SKM-1 (cell line): Measurements from ENCODE around the gene CD200R1L.
A peak's percentile ranks its signal among the peaks of the same experiment; 100 is the strongest.
"Not testable (repeated sequence)": the region's sequence is repeated elsewhere in the genome, so short reads cannot be mapped to it uniquely, and the experiment has no call there.

Experiments used
- DNase-seq: peaks from one replicate; lab custom pipeline; 2025; ENCODE audit not compliant: unreplicated experiment; lab: John Stamatoyannopoulos, UW

CD200R1L gene, protein sequence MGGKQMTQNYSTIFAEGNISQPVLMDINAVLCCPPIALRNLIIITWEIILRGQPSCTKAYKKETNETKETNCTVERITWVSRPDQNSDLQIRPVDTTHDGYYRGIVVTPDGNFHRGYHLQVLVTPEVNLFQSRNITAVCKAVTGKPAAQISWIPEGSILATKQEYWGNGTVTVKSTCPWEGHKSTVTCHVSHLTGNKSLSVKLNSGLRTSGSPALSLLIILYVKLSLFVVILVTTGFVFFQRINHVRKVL

DNA sequence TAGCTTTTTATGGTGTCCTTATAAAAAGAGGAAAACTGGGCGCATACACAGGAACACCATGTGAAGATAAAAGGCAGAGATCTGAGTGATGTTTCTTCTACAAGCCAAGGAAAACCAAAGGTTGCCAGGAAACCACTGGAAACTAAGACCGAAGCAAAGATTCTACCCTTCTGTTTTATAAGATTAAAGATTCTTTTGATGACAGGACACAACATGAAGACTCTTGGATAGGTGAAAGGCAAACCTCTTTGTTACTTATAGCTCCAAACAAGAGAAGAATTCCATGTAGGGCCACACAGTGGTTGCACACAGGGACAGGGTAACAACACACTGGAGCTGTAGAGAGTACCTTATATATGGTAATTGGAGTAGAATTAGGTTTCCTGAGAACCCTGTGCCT, at the start of gene CD200R1L:
CD200R1L (minus strand) TSS at position 101 of the 400 bp plus-strand sequence. CDS start 17,497 bp downstream, outside the sequence.
- no peak for DNase-seq

DNA sequence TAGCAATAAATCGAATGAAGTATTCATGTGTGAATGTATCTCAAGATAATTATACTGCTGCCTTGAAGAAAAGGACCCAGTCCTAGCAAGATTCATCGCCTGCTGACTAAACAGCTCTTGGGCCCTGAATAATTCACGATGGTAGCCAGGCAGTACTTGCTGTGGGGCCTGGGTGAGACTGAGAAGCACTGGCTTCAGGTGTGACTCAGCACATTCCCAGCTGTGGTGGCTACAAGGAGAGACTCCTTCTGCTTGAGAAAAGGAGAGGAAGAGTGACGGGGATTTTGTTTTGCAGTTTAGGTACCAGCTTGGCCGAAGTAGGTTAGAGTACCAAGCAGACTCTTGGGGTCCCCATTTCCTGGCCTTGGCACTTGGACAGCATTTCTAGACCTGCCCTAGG, 47.6 kb upstream of the CD200R1L start:
- DNase-seq, result no peak

- no peak for DNase-seq
Observed at GRCh38 chr3:112889357-112889756, 42.7 kb upstream of the CD200R1L start.

GRCh38 chr3:112888381-112889085, 41.9 kb upstream of the CD200R1L start:
- no peak for DNase-seq

- DNase-seq, result no peak
Observed at GRCh38 chr3:112884678-112885290, 38.1 kb upstream of the CD200R1L start.

- no peak for DNase-seq
Observed at GRCh38 chr3:112881891-112882290, 35.2 kb upstream of the CD200R1L start.

DNA sequence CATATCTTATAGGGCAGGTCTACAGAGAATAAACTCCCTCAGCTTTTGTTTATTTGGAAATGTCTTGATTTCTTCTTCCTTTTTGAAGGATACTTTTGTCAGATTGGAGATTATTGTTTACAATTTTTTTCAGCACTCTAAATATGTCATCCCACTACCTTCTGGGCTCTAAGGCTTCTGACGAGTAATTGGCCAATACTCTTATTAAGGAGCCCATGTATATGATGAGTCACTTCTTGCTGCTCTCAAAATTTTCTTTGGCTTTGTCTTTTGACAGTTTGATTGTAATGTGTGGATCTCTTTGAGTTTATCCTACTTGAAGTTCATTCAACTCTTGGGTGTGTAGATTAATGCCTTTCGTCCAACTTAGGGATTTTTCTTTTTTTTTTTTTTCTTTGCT, 28.9 kb upstream of the CD200R1L start:
- no peak for DNase-seq

- no peak for DNase-seq
Observed at GRCh38 chr3:112874725-112875124, 28.1 kb upstream of the CD200R1L start.

DNA sequence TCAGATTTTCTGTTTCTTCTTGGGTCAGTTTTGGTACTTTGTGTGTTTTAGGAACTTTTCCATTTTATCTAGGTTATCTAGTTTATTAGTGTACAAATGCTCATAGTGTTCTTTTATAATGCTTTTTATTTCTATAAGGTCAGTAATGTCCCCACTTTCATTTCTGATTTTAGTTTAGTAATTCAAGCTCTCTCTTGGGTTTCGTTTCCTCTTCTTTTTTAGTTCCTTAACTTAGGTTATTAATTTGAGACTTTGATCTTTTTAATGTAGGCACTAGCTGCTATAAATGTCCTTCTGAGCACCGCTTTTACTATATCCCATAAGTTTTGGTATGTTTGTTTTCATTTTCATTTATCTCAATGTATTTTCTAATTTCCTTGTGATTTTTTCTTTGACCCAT, 27.0 kb upstream of the CD200R1L start:
- no peak for DNase-seq

GRCh38 chr3:112871735-112872134, 25.1 kb upstream of the CD200R1L start:
- no peak for DNase-seq

DNA sequence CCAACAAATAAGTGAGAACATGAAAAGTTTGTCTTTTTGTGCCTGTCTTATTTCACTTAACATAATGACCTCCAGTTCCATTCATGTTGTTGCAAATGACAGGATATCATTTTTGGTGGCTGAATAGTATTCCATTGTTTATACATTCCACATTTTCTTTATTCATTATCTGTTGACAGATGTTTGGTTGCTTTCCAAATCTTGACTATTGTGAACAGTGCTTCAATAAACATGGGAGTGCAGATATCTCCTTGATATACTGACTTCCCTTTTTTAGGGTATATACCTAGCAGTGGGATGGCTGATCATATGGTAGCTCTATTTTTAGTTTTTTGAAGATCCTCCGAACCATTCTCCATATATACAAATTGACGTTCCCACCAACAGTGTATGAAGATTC, 19.1 kb upstream of the CD200R1L start:
- DNase-seq, result no peak

- DNase-seq, result no peak
Observed at GRCh38 chr3:112860898-112861297, 14.2 kb upstream of the CD200R1L start.

DNA sequence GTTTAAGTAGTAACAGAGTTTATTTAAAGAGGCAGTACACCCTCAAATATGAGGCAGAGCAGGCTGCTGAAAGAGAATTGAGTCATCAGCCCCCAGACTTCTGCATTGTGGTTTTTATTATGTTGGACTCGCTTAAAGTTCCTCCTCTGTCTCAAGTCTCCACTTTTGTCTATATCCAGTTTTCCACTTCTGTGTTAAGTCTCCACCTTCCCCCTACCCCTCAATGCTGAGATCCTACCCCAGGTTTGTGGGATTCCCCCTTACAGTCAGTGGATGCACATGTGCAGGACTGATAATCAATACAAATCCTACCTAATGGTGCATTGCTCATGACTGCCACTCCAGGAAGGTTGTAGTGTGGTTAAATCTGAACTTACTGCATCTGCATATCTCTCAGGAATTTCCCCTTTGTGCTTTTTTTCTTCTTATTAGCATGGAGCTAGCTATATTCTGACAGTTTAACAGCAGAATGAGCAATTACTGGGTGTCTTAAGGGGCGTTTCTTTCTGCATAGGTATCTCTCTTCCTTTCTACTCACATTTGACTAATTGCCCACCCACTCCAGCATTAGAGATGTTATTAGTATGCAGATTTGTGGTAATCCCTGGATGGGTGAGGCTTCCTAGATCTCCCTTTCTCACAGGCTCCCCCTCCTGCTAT, 11.9 kb upstream of the CD200R1L start:
- peak; percentile 76 for DNase-seq

DNA sequence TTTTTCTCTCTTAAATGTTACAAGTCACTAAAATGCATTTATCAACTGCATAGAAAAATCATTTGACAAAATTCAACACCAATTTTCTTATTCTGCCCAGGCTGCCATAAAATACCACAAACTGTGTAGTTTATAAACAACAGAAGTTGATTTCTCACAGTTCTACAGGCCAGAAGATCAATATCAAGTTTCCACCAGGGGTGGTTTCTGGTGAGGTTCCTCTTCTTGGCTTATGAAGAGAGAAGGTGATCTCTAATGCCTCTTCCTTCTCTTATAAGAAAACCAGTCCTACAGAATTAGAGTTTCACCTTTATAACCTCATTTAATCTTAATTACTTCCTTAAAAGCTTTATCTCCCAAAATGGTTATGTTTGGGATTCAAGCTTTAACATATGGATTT, 10.9 kb upstream of the CD200R1L start:
- DNase-seq, result peak; percentile 7

- no peak for DNase-seq
Observed at GRCh38 chr3:112856537-112856936, 9.9 kb upstream of the CD200R1L start.

GRCh38 chr3:112855883-112856282, 9.2 kb upstream of the CD200R1L start:
- no peak for DNase-seq

DNA sequence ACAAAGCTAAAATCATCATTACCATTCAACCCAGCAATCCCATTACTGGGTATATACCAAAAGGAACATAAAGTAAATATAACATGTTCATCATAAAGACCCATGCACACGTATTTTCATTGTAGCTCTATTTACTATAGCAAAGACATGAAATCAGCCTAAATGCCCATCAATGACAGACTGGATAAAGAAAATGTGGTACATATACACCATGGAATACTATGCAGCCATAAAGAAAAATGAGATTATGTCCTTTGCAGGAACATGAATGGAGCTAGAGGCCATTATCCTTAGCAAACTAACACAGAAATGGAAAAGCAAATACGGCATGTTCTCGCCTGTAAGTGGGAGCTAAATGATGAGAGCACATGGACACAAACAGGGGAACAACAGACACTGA, 8.4 kb upstream of the CD200R1L start:
- not testable (repeated sequence) for DNase-seq

DNA sequence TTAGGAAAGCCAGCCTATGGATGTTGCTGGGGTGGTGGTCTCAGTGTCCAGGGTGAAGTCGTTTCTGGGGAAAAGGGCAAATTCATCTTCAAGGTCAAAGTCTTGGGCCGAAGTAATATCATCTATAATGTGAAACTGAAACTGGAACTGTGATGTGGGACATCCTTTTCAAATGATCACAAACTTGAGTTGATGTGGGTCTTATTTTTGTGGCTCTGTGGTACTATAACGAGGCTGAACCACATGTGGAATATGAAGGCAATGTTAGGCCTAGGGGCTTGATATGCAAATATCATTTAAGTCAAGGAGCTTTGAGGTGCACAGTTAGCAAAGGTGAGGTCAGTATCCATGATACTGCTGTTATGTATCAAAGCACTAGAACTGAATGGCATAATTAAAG, 1.5 kb upstream of the CD200R1L start:
- no peak for DNase-seq

DNA sequence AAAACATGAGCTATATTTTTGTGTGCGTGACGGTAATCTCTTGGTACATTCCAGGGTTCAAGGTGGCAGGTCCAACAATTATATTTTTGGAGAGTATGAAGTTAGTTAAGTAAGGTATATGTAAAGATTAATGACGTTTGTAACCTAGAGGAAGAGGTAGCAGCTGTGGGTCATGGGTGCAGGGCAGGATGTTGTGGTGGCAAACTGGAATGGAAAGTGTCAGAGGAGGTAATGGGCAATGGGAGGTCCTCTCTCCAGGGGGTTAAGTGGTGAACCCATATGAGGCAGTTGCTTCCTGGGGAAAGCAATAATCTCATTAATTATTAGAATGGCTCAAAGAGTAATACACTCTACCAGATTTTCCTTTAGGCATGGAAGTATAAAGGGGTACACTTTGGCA, 1.0 kb upstream of the CD200R1L start:
- no peak for DNase-seq

DNA sequence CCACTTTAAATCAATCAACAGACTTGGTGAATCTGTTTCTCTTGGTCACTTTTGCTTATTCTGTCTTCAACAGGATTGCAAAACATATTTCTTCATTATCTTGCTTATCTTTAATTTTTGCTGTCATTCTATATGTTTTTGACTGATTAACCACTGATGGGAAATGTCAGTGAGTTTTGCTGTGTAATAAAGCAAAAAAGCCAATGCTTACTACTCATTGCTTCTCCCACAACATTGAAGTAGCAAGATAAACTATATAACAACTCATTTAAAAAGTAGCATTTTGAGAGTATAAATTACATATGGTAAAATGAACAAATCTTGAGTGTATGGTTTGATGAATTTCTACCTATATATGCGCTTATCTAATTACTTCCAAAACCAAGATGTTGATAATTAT, 892 bp downstream of the CD200R1L start:
- DNase-seq, result no peak

- no peak for DNase-seq
Observed at GRCh38 chr3:112829046-112829445, 17.6 kb downstream of the CD200R1L start.
